SH-SY5Y (cell line): Measurements from ENCODE around the gene LYSET.

Source experiments
- GATA2 ChIP-seq: IDR thresholded peaks from 2 replicates; pipeline ENCODE4 v1.6.1; 2011; ENCODE audit warnings: mild to moderate bottlenecking, low read depth, low read length
- GATA3 ChIP-seq: IDR thresholded peaks from 2 replicates; pipeline ENCODE4 v1.6.1; 2011; ENCODE audit warnings: low read depth, mild to moderate bottlenecking, low read length, moderate library complexity

- TF ChIP-seq GATA2 (no peak), GATA3 (no peak)
Measured at GRCh38 chr14:93150227-93151208, 34.6 kb upstream of the LYSET start.
